WTC11 (cell line): Measurements from ENCODE around the gene RPL18A. TPM values are rescaled to one million over a fixed set of nuclear protein-coding genes. Genes with fewer than 3 reads are reported as not detected.

ENCODE experiments used
- ATAC-seq: fragments of 200-7000 bp; cut with Tn5 transposase; 2 replicates; pipeline ENCODE4 v1.10.0; 2021; ENCODE audit warnings: mild to moderate bottlenecking, moderate library complexity
- CTCF ChIA-PET: fragments of 300-600 bp; sonication (Branson Sonifier 250); formaldehyde crosslinking; loops from one replicate; lab custom pipeline; 2021; ENCODE audit warnings: antibody characterized with exemption; lab: Charles Lee
- POLR2A ChIA-PET: fragments of 350-600 bp; sonication (Branson Sonifier 250); formaldehyde crosslinking; loops from one replicate; lab custom pipeline; 2021; ENCODE audit warnings: antibody characterized with exemption; lab: Charles Lee
- DNase-seq: peaks from one replicate; pipeline ENCODE4 v3.0.0; 2021; ENCODE audit warnings: low spot score
- H3K27ac Mint-ChIP-seq: 2 replicates; pipeline ENCODE4 v1.8.0; 2021; ENCODE audit warnings: mixed read lengths
- H3K27me3 Mint-ChIP-seq: 2 replicates; pipeline ENCODE4 v1.8.0; 2021; ENCODE audit warnings: low read depth, mild to moderate bottlenecking, moderate library complexity, mixed read lengths
- H3K36me3 Mint-ChIP-seq: 2 replicates; pipeline ENCODE4 v1.8.0; 2021; ENCODE audit warnings: mixed read lengths
- H3K4me1 Mint-ChIP-seq: 2 replicates; pipeline ENCODE4 v1.8.0; 2022; ENCODE audit warnings: mixed read lengths
- H3K4me3 Mint-ChIP-seq: 2 replicates; pipeline ENCODE4 v1.8.0; 2021; ENCODE audit warnings: mild to moderate bottlenecking, moderate library complexity, mixed read lengths
- H3K9me3 Mint-ChIP-seq: 2 replicates; pipeline ENCODE4 v1.8.0; 2021; ENCODE audit warnings: mixed read lengths
- CREB1 ChIP-seq: sonication (generic); formaldehyde crosslinking; IDR thresholded peaks from 2 replicates; pipeline ENCODE4 v1.8.0; 2023; ENCODE audit warnings: mild to moderate bottlenecking, missing genetic modification reagents
- ELF4 ChIP-seq: sonication (generic); formaldehyde crosslinking; IDR thresholded peaks from 2 replicates; pipeline ENCODE4 v1.8.1; 2022; ENCODE audit warnings: low read depth, mild to moderate bottlenecking, moderate library complexity, missing genetic modification reagents
- GABPB1 ChIP-seq: sonication (generic); formaldehyde crosslinking; IDR thresholded peaks from 2 replicates; pipeline ENCODE4 v1.8.1; 2023; ENCODE audit warnings: mild to moderate bottlenecking, missing genetic modification reagents
- GTF2I ChIP-seq: fragments of 250-450 bp; sonication (Bioruptor Pico); conservative IDR thresholded peaks from 2 replicates; pipeline ENCODE4 v1.4.0; 2021; ENCODE audit warnings: mild to moderate bottlenecking
- HMGA2 ChIP-seq: fragments of 250-450 bp; sonication (Bioruptor Pico); IDR thresholded peaks from 2 replicates; pipeline ENCODE4 v1.4.0; 2021; ENCODE audit warnings: mild to moderate bottlenecking, moderate library complexity
- MYBL2 ChIP-seq: sonication (generic); formaldehyde crosslinking; IDR thresholded peaks from 2 replicates; pipeline ENCODE4 v1.8.1; 2023; ENCODE audit warnings: mild to moderate bottlenecking, moderate library complexity, missing genetic modification reagents
- ZNF219 ChIP-seq: sonication (generic); formaldehyde crosslinking; IDR thresholded peaks from 2 replicates; pipeline ENCODE4 v1.8.0; 2023; ENCODE audit warnings: missing genetic modification reagents, mild to moderate bottlenecking, borderline replicate concordance
- ZNF263 ChIP-seq: sonication (generic); formaldehyde crosslinking; IDR thresholded peaks from 2 replicates; pipeline ENCODE4 v1.8.1; 2022; ENCODE audit warnings: low read depth, mild to moderate bottlenecking, moderate library complexity, missing genetic modification reagents
- ZNF416 ChIP-seq: fragments of 250-450 bp; sonication (Bioruptor Pico); IDR thresholded peaks from 2 replicates; pipeline ENCODE4 v1.9.0; 2021; ENCODE audit warnings: mild to moderate bottlenecking, inconsistent platforms
- total RNA-seq: library from RNA; stranded (reverse); gene quantifications from 3 replicates; pipeline ENCODE4 v1.2.3, GENCODE V29; 2021
- TF ChIP-seq, protein P1 (sequence below): sonication (generic); formaldehyde crosslinking; IDR thresholded peaks from 2 replicates; pipeline ENCODE4 v1.8.0; 2022; ENCODE audit warnings: mild to moderate bottlenecking, missing genetic modification reagents
- TF ChIP-seq, protein P2 (sequence below): sonication (generic); formaldehyde crosslinking; IDR thresholded peaks from 2 replicates; pipeline ENCODE4 v1.8.0; 2023; ENCODE audit warnings: mild to moderate bottlenecking, missing genetic modification reagents
- TF ChIP-seq, protein P3 (sequence below): fragments of 250-450 bp; sonication (Bioruptor Pico); IDR thresholded peaks from 2 replicates; pipeline ENCODE4 v1.8.0; 2021; ENCODE audit warnings: mild to moderate bottlenecking
- TF ChIP-seq, protein P4 (sequence below): sonication (generic); formaldehyde crosslinking; IDR thresholded peaks from 2 replicates; pipeline ENCODE4 v1.8.1; 2022; ENCODE audit warnings: mild to moderate bottlenecking, moderate library complexity, missing genetic modification reagents
- TF ChIP-seq, protein P5 (sequence below): sonication (generic); formaldehyde crosslinking; IDR thresholded peaks from 2 replicates; pipeline ENCODE4 v1.8.1; 2023; ENCODE audit warnings: mild to moderate bottlenecking, missing genetic modification reagents
- TF ChIP-seq, protein P6 (sequence below): sonication (generic); formaldehyde crosslinking; IDR thresholded peaks from 2 replicates; pipeline ENCODE4 v1.8.1; 2023; ENCODE audit warnings: mild to moderate bottlenecking, missing genetic modification reagents, moderate library complexity
- TF ChIP-seq, protein P7 (sequence below): sonication (generic); formaldehyde crosslinking; IDR thresholded peaks from 2 replicates; pipeline ENCODE4 v1.8.0; 2023; ENCODE audit warnings: missing genetic modification reagents

RPL18A gene
- total RNA-seq, 1 experiment from 2014 or later: 2,950 TPM

DNA sequence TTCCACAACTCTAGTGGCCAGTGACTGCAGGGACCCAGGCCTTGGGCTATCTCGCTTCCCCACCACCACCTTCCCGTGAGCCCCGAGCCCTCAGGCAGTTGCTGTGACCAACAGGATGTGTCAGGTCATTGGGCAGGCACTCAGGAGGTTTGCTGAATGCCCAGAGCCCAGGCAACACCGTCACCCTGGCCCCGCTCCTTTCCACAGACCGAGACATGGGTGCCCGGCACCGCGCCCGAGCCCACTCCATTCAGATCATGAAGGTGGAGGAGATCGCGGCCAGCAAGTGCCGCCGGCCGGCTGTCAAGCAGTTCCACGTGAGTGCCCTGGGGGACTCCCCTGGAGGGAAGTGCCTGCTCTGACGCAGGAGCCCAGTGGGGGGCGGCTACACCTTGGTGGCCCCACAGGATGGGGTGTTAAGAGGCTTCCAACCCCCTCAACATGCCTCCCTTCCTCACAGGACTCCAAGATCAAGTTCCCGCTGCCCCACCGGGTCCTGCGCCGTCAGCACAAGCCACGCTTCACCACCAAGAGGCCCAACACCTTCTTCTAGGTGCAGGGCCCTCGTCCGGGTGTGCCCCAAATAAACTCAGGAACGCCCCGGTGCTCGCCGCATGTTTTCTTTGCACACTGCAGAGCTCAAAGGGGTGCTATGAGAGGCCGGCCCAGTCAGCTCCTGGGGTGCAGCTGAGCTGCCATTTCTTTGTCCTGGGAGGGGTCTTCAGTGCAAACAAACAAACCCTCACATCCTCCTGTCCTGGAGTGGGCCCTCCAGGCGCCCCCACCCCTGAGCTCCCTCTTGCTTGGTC is 3.2 kb downstream of the RPL18A start:
- ATAC-seq (no peak), DNase-seq (no peak)
- H3K27me3 Mint-ChIP-seq: no peaks in the 10 kb centered on the region; the same call in 1 of the 2 replicates
- H3K9me3 Mint-ChIP-seq: no peaks in the 10 kb centered on the region
- H3K27ac Mint-ChIP-seq: peak overlapping the region; percentile 90
- CTCF ChIA-PET: interaction anchor here (0.6 to 4.5 kb wide), 2 partner anchors 18 to 69 kb away, joined by 4 to 37 read pairs; partner anchors contain the start of gene CCDC124
- H3K36me3 Mint-ChIP-seq: peaks cover 48% of the 10 kb centered on the region
- H3K4me3 Mint-ChIP-seq: peak overlapping the region; percentile 30
- no peak for TF ChIP-seq ZNF263 (CRISPR knock-in tag)
- TF ChIP-seq, protein P1, sequence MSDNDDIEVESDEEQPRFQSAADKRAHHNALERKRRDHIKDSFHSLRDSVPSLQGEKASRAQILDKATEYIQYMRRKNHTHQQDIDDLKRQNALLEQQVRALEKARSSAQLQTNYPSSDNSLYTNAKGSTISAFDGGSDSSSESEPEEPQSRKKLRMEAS (CRISPR knock-in tag): no peak
- no peak for TF ChIP-seq MYBL2 (CRISPR knock-in tag)
- TF ChIP-seq ZNF416 (CRISPR knock-in tag): 0 out of 2 replicates have a peak, but pooled peaks have one; percentile 22
- TF ChIP-seq, protein P2, sequence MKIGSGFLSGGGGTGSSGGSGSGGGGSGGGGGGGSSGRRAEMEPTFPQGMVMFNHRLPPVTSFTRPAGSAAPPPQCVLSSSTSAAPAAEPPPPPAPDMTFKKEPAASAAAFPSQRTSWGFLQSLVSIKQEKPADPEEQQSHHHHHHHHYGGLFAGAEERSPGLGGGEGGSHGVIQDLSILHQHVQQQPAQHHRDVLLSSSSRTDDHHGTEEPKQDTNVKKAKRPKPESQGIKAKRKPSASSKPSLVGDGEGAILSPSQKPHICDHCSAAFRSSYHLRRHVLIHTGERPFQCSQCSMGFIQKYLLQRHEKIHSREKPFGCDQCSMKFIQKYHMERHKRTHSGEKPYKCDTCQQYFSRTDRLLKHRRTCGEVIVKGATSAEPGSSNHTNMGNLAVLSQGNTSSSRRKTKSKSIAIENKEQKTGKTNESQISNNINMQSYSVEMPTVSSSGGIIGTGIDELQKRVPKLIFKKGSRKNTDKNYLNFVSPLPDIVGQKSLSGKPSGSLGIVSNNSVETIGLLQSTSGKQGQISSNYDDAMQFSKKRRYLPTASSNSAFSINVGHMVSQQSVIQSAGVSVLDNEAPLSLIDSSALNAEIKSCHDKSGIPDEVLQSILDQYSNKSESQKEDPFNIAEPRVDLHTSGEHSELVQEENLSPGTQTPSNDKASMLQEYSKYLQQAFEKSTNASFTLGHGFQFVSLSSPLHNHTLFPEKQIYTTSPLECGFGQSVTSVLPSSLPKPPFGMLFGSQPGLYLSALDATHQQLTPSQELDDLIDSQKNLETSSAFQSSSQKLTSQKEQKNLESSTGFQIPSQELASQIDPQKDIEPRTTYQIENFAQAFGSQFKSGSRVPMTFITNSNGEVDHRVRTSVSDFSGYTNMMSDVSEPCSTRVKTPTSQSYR (CRISPR knock-in tag): no peak
- no peak for TF ChIP-seq HMGA2 (CRISPR knock-in tag)
- no peak for TF ChIP-seq GTF2I (CRISPR knock-in tag)
- H3K4me1 Mint-ChIP-seq: peaks cover 29% of the 10 kb centered on the region
- POLR2A ChIA-PET: interaction anchor here (0.7 kb wide), 1 partner anchor 28 kb away, joined by 3 read pairs; no protein-coding TSS in a partner anchor

DNA sequence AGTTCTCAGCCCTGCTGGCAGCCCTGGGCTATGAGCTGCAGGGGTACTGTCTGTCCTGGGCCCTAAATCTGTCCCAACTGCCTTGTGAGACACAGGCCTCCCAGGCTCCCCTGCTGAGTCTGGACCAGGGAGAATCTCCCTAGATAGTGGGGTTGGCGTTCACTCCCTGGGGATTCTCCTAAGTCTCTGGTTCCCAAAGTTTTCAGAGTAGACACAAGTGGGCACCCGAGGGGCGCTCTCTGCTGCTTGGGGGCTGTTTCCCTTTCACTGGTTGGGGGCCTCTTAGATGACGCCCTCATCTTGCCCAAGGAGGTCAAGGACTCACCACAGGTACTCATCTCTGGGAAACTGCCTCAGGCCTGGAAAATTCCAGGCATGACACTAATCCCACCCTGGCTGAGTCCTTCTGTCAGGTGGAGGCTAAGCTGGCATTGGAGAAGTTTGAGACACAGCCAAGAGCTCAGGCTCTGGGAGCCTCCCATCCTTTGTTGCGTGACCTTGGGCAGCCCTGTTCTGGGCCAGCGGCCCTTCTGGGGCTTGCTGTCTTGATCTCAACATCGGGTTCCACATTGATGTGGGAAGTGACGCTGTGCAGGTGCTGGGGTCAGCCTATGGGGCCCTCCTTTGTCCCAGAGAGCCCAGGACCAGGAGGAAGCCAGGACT is 3.9 kb downstream of the RPL18A start:
- ATAC-seq (no peak), DNase-seq (no peak)
- Mint-ChIP-seq H3K4me1 (peaks cover 33% of the 10 kb centered on the region), H3K9me3 (no peaks in the 10 kb centered on the region), H3K27me3 (no peaks in the 10 kb centered on the region; the same call in 1 of the 2 replicates), H3K4me3 (peak overlapping the region; percentile 24), H3K36me3 (peaks cover 48% of the 10 kb centered on the region), H3K27ac (peak overlapping the region; percentile 86)
- TF ChIP-seq, protein P3, sequence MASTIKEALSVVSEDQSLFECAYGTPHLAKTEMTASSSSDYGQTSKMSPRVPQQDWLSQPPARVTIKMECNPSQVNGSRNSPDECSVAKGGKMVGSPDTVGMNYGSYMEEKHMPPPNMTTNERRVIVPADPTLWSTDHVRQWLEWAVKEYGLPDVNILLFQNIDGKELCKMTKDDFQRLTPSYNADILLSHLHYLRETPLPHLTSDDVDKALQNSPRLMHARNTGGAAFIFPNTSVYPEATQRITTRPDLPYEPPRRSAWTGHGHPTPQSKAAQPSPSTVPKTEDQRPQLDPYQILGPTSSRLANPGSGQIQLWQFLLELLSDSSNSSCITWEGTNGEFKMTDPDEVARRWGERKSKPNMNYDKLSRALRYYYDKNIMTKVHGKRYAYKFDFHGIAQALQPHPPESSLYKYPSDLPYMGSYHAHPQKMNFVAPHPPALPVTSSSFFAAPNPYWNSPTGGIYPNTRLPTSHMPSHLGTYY (CRISPR knock-in tag): 0 out of 2 replicates have a peak, but pooled peaks have one; percentile 40
- TF ChIP-seq, protein P4, sequence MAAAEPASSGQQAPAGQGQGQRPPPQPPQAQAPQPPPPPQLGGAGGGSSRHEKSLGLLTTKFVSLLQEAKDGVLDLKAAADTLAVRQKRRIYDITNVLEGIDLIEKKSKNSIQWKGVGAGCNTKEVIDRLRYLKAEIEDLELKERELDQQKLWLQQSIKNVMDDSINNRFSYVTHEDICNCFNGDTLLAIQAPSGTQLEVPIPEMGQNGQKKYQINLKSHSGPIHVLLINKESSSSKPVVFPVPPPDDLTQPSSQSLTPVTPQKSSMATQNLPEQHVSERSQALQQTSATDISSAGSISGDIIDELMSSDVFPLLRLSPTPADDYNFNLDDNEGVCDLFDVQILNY (CRISPR knock-in tag): no peak
- POLR2A ChIA-PET: interaction anchor here (0.7 kb wide), 1 partner anchor 27 kb away, joined by 3 read pairs; no protein-coding TSS in a partner anchor
- CTCF ChIA-PET: interaction anchor here (0.6 to 4.5 kb wide), 2 partner anchors 19 to 69 kb away, joined by 4 to 37 read pairs; partner anchors contain the start of gene CCDC124

DNA sequence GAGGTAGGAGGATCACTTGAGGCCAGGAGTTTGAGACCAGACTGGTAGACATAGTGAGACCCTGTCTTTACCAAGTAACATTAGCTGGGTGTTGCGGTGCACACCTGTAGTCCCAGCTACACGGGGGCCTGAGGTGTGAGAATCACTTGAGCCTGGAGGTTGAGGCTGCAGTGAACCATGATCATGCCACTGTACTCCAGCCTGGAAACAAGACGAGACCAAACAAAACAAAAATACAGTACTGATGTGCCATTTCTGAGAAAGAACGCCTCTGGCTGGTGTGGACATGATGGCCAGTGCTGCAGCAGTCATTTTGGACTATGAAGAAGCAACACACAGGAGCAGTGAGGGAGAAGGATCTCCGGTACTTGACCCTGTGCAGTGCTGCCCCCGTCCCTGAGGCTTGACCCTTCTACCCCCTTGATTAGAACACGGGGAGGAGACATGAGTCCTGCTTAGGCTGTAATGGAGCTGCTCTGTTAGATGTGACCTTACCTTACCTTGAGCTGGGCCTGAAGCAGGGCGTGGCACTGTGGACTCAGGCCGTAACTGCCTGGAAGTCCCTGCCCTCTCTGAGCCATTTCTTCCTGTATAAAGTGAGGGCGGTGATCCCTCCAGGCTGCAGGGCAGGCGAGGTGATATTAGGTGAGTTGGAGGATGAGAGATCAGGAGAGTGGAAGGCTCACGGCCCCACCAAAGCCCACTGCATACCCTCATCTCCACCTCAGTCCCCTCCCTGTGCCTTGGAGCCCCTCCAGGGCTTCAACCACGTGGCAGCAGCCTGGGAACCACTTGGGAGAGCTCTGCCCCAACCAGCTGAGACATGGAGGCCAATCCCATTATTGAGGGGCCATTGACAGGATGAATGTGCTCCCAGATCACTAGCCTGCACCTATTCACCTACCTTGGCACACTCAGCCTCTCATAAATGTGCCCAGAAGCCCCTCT is 5.9 kb downstream of the RPL18A start:
- DNase-seq (no peak), ATAC-seq (peak; percentile 43)
- Mint-ChIP-seq H3K9me3 (no peaks in the 10 kb centered on the region), H3K27ac (peak overlapping the region; percentile 74), H3K4me1 (peaks cover 37% of the 10 kb centered on the region), H3K36me3 (peaks cover 36% of the 10 kb centered on the region), H3K27me3 (peaks cover 2% of the 10 kb centered on the region), H3K4me3 (no peak overlapping the region)
- POLR2A ChIA-PET: interaction anchor here (0.5 to 2.5 kb wide), 4 partner anchors 14 to 77 kb away, joined by 3 to 15 read pairs (median 4); partner anchors contain the start of gene CCDC124
- CTCF ChIA-PET: interaction anchor here (1.1 to 4.5 kb wide), 4 partner anchors 67 to 131 kb away, joined by 3 to 37 read pairs (median 6); partner anchors contain the start of gene CCDC124
- TF ChIP-seq, protein P4 (CRISPR knock-in tag): no peak
- no peak for TF ChIP-seq GABPB1
- TF ChIP-seq, protein P5, sequence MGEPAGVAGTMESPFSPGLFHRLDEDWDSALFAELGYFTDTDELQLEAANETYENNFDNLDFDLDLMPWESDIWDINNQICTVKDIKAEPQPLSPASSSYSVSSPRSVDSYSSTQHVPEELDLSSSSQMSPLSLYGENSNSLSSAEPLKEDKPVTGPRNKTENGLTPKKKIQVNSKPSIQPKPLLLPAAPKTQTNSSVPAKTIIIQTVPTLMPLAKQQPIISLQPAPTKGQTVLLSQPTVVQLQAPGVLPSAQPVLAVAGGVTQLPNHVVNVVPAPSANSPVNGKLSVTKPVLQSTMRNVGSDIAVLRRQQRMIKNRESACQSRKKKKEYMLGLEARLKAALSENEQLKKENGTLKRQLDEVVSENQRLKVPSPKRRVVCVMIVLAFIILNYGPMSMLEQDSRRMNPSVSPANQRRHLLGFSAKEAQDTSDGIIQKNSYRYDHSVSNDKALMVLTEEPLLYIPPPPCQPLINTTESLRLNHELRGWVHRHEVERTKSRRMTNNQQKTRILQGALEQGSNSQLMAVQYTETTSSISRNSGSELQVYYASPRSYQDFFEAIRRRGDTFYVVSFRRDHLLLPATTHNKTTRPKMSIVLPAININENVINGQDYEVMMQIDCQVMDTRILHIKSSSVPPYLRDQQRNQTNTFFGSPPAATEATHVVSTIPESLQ: no peak
- TF ChIP-seq CREB1 (CRISPR knock-in tag): no peak
- no peak for TF ChIP-seq ZNF219 (CRISPR knock-in tag)
- TF ChIP-seq ELF4 (CRISPR knock-in tag): no peak
- TF ChIP-seq, protein P6, sequence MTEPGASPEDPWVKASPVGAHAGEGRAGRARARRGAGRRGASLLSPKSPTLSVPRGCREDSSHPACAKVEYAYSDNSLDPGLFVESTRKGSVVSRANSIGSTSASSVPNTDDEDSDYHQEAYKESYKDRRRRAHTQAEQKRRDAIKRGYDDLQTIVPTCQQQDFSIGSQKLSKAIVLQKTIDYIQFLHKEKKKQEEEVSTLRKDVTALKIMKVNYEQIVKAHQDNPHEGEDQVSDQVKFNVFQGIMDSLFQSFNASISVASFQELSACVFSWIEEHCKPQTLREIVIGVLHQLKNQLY (CRISPR knock-in tag): peak; percentile 86
- TF ChIP-seq, protein P7, sequence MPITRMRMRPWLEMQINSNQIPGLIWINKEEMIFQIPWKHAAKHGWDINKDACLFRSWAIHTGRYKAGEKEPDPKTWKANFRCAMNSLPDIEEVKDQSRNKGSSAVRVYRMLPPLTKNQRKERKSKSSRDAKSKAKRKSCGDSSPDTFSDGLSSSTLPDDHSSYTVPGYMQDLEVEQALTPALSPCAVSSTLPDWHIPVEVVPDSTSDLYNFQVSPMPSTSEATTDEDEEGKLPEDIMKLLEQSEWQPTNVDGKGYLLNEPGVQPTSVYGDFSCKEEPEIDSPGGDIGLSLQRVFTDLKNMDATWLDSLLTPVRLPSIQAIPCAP: no peak; the same call in 1 of the 2 replicates
